PFSK-1 (cell line): ENCODE measurements around the gene WDR4.

Experiments
- POLR2AphosphoS5 ChIP-seq: IDR thresholded peaks from 2 replicates; pipeline ENCODE4 v1.6.1; 2012; ENCODE audit warnings: low read depth, mild to moderate bottlenecking, control low read depth, low read length, moderate library complexity
- SIN3A ChIP-seq: IDR thresholded peaks from 2 replicates; pipeline ENCODE4 v1.6.1; 2012; ENCODE audit warnings: mild to moderate bottlenecking, low read length, moderate library complexity, borderline replicate concordance; ENCODE audit not compliant: insufficient read depth
- TAF1 ChIP-seq: IDR thresholded peaks from 2 replicates; pipeline ENCODE4 v1.6.1; 2012; ENCODE audit warnings: low read length, control low read depth, borderline replicate concordance; ENCODE audit not compliant: insufficient read depth

GRCh38 chr21:42815217-42815616, 64.1 kb downstream of the WDR4 start:
- TF ChIP-seq SIN3A (no peak), POLR2AphosphoS5 (no peak), TAF1 (no peak)
